GM18861 (cell line): ENCODE data around the gene SPIN2A.
A peak's percentile ranks its signal among the peaks of the same experiment; 100 is the strongest.
"Not testable (repeated sequence)": the region's sequence is repeated elsewhere in the genome, so short reads cannot be mapped to it uniquely, and the experiment has no call there.

ENCODE experiments used
- ATAC-seq: cut with Tn5 transposase; IDR thresholded peaks from one replicate; pipeline ENCODE4 v1.9.1; 2021; ENCODE audit not compliant: unreplicated experiment

SPIN2A gene

DNA sequence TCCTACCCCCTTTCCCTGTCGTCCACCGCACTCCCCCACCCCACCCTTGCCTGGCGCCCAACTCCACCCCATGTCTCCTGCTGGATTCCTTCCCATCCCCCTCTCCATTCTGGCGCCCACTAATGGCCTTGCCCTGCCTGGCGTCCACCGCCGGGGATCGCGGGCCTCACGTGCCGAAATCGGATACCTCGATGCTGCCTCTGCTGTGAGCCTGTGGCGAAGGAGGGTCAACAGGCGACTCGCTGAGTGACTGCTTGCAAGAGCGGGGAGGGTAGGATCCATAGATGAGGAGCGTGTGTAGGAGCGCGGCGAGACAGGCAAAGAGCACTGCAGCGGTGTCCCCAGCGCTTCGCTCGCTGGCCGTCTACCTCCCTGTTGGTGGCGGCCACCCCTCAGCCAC lies at the start of gene SPIN2A:
Gene SPIN2A, minus strand, starts transcription at position 325 of the 400 bp plus-strand sequence. CDS start 800 bp downstream, outside the sequence.
- ATAC-seq = not testable (repeated sequence)

- no peak for ATAC-seq
These were observed 41.4 kb upstream of the SPIN2A start for GRCh38 chrX:57178605-57179004.

DNA sequence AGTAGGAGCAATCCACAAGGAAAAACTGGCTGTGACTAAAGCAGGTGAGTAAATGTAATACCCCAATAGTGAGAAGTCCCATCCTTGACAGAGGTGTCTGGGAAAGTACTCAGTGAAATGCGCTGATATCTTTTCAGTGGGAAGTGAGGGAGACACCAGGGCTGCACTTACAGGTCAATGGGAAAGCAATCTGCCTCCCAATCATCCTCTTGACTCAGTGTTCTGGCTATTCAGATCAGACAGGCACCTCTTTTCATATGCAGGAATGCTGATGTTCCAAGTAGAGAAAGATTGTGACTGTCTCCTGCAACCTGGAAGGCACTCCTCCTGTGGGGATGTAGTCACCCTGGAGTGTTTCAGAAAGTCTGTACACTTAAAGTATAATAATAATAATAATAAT lies 39.9 kb upstream of the SPIN2A start:
- no peak for ATAC-seq

GRCh38 chrX:57172544-57172943 lies 35.3 kb upstream of the SPIN2A start:
- ATAC-seq = no peak

- ATAC-seq = no peak
These were observed 19.3 kb upstream of the SPIN2A start for GRCh38 chrX:57156397-57157049.

DNA sequence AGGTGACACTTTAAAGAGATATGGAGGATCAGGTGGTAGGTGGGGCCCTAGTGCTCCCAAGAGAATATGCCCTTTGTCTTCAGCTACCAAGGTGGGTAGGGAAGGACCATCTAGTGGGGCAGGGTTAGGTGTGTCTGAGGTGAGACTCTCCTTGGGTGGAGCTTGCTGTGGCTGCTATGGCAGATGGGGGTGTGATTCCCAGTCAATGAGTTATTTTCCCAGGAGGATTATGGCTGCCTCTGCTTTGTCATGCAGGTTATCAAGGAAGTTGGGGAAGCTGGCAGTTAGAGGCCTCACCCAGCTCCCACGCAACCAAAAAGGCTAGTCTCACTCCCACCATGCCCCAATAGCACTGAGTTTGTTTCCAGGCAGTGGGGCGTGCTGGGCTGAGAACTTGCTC lies 18.0 kb upstream of the SPIN2A start:
- ATAC-seq = no peak

GRCh38 chrX:57152222-57152621 lies 15.0 kb upstream of the SPIN2A start:
- not testable (repeated sequence) for ATAC-seq

- no peak for ATAC-seq
These were observed 1.5 kb upstream of the SPIN2A start for GRCh38 chrX:57138674-57139073.

DNA sequence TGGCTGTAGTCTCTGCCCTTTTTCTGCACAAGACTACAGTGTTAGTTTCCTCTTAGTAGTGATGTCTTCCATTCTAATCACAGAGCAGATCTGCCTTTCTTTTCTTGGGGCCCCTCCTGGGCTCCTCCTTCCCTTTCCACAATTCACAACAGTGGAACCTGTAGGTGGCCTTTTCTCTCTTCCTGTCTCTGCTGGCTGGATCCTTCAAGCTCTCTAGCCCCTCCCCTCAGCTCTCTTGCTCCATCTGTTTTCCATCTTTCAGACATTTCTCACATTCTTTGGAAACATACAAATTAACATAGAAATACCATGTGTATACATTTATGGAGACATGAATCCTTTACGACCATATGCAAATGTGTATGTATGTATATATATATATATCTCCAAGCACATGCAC lies 304 bp upstream of the SPIN2A start:
- no peak for ATAC-seq

- ATAC-seq = not testable (repeated sequence)
These were observed 608 bp downstream of the SPIN2A start for GRCh38 chrX:57136589-57136988.

DNA sequence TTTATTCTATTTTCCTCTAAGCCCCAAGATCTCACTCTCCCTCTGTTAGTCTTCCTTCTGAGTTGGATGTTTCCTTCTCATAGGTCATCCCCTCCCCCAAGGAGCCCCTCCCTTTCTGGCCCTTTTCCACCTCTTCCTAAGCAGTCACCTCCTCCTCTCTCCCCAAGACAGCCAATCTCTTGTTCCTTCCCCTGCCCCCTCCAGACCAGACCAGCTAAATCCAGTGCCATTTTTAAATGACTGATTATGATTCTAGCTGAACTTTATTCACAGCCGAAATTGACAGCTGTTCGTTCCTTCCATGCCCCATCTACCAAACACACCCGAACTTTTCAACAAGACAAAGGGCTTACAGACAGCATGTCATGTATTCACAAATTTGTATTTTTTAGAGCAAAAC lies 1.9 kb downstream of the SPIN2A start:
- ATAC-seq = no peak

DNA sequence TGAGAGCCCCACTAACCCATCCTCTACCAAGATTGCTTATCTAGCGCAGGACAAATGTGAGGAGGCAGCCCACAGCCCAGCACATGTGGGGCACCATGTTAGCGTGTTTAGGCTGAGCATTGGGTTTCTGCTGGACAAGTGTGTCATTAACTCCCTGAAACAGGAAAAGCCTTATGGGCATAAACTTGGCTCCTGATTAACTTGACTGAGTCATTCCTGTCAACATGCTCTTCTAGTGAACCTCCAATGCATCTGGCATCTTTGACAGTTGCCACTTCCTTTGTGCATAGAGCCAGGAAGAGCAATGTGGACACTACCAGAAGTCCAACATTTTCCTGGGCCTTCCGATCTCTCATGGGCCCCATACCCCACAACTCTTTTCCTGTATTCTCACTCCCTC lies 2.5 kb downstream of the SPIN2A start:
- ATAC-seq = no peak

DNA sequence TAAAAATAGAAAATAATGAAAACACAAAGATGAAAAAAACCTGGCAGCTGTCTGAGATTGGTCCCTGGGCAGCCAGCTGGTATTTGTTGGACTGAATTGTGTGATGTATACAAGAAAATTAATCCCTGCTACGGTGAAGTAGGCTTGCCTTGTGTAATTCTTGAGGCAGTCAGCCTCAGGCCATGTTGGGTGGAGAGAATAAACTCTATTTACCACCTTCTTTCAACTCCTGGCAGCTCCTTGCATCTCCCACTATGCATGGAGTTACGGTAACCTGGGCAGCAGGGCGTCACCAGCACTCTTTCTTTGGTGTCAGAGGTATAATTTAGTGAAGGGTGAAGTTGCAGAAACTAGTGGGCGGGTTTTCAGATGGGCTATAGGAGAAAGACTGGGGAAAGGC lies 3.5 kb downstream of the SPIN2A start:
- no peak for ATAC-seq

DNA sequence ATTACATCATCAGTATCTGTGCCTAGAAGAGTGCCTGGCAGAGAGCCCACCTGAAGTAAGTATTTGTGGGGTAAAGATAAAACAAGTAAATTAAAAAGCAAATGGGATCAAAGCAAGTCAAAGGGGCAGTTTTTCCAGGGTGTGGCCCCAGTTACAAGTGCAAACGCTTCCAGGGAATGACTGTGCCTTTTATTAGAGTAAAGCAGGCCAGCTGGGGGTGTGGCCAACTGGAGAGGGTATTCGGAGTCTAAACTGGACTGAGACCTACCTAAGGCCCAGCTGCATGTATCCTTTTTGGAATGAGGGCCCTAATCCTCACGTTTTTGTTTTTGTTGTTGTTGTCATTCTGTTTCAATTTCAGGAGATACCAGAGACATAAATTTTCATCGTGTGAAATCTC lies 3.9 kb downstream of the SPIN2A start:
- not testable (repeated sequence) for ATAC-seq

DNA sequence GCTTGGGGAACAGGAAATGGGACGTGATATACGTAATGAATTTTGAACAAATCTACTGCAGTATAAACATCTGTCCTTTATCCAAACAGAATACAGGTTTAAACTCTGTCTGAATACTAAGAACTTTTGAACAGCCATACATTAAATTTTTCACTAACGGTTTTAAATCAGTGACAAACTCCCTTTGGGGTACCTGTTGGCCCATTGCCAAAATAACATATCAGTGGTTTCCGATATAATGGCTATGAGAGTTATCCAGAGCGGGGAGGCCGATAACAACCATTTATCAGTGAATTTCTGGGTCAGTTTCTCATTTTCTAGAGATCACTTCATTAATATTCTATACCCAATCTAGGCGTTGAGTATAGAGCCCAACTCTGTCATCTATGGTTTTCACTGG lies 5.2 kb downstream of the SPIN2A start:
- ATAC-seq = no peak

DNA sequence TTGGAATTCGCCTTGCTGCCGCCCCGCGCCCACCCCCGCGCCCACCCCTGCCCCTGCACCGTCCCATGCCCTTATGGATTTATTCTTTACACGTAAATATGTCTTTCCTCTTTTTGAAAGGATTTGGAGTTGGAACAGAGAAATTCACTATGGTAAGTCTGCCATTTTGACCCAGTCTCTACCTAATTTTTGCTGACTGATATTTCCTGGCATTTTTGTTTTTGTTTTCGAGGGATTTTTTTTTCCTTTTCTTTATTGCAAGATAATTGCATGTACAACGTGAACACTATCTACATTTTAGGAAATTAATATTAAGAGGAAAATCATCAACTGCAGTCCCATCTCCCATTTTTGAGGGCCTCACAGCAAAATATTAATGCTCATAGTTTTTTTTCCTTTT lies 15.4 kb downstream of the SPIN2A start:
- ATAC-seq = no peak

- ATAC-seq = peak; percentile 99
These were observed 15.9 kb downstream of the SPIN2A start, which contains the start of gene SPIN2B for GRCh38 chrX:57121162-57121755. Gene SPIN2B (minus strand): TSS chrX:57121548.

GRCh38 chrX:57120619-57121161 lies 16.5 kb downstream of the SPIN2A start:
- not testable (repeated sequence) for ATAC-seq

- ATAC-seq = no peak
These were observed 17.8 kb downstream of the SPIN2A start for GRCh38 chrX:57119416-57119815.

- not testable (repeated sequence) for ATAC-seq
These were observed 19.6 kb downstream of the SPIN2A start for GRCh38 chrX:57117566-57117965.

DNA sequence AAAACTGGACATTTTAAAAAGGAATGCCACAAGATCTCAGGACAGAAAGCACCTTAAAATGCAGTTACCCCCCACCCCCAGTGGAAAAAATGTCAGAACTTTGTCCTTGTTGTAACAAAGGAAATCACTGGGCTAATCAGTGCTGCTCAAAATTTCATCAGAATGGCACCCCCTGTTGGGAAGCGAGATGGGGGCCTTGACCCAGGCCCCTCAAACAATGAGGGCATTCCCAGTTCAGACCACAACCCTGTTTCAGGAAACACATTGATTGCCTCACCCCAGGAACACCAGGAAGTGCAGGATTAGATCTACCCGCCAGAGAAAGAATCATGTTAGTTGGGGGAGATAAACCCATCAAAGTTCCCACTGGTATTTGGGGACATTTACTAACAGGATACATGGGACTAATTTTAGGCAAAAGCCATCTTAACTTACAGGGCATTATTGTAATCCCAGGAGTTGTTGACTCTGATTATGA lies 32.2 kb downstream of the SPIN2A start:
- ATAC-seq = no peak

GRCh38 chrX:57104406-57104805 lies 32.8 kb downstream of the SPIN2A start:
- ATAC-seq = no peak
